Kidney (tissue), 14 donors: ENCODE measurements around the gene TYRO3. TPM values are rescaled to one million over a fixed set of nuclear protein-coding genes. Genes with fewer than 3 reads are reported as not detected.

Experiments
- DNase-seq, 5 donors: peaks; one replicate each; pipeline ENCODE4 v3.0.0-alpha.2; 2013 to 2020
- FAIRE-seq: peaks from 2 replicates; lab custom pipeline; 2012; peaks lifted over from hg19 to GRCh38; lab: Jason Lieb, UNC
- H3K27ac ChIP-seq, 2 donors: one replicate each; pipeline ENCODE4 v1.7.0; 2013; ENCODE audit warnings: low read depth in 2 of 2, low read length in 2 of 2, inconsistent platforms in 1 of 2
- H3K27me3 ChIP-seq: one replicate; pipeline ENCODE4 v1.7.1; 2013; ENCODE audit warnings: low read length, inconsistent platforms; ENCODE audit not compliant: control insufficient read depth, insufficient read depth
- H3K36me3 ChIP-seq, 3 donors: one replicate each; pipeline versions ENCODE4 v1.7.0 to v1.7.1; 2013; ENCODE audit warnings: low read length in 3 of 3, control low read depth in 1 of 3, inconsistent platforms in 1 of 3; ENCODE audit not compliant: insufficient read depth in 3 of 3, control insufficient read depth in 2 of 3
- H3K4me1 ChIP-seq, 3 donors: one replicate each; pipeline versions ENCODE4 v1.7.0 to v1.7.1; 2013; ENCODE audit warnings: low read length in 3 of 3, inconsistent platforms in 1 of 3, low read depth in 1 of 3; ENCODE audit not compliant: control insufficient read depth in 2 of 3, insufficient read depth in 2 of 3
- H3K4me3 ChIP-seq, 3 donors: one replicate each; pipeline versions ENCODE4 v1.7.0 to v1.8.1; 2013; ENCODE audit warnings: low read length in 3 of 3, control low read depth in 1 of 3, inconsistent platforms in 1 of 3
- H3K9ac ChIP-seq, 3 donors: one replicate each; pipeline versions ENCODE4 v1.7.0 to v1.7.1; 2013; ENCODE audit warnings: low read length in 3 of 3, control low read depth in 1 of 3, inconsistent platforms in 1 of 3
- H3K9me3 ChIP-seq, 3 donors: one replicate each; pipeline versions ENCODE4 v1.7.0 to v1.7.1; 2013; ENCODE audit warnings: low read length in 3 of 3, control low read depth in 1 of 3, inconsistent platforms in 1 of 3; ENCODE audit not compliant: control insufficient read depth in 2 of 3, insufficient read depth in 1 of 3
- CTCF ChIP-seq: IDR thresholded peaks from 3 replicates; pipeline ENCODE4 v1.5.1; 2012; ENCODE audit warnings: mild to moderate bottlenecking, moderate library complexity, borderline replicate concordance; ENCODE audit not compliant: insufficient read depth; ENCODE audit errors: extremely low read depth
- intact Hi-C: fragments of 100-400 bp; cut with DNase I; formaldehyde crosslinking; loops from one replicate; pipeline ENCODE4 v1.11.1; 2022
- polyA plus RNA-seq: library from polyadenylated mRNA; stranded (reverse); fragments of 350-450 nt; fragmentation: Illumina TruSeq; extraction: RNeasy Lipid Tissue Mini Kit (QIAGEN cat#74804); gene quantifications from one replicate; pipeline ENCODE4 v1.2.3, GENCODE V29; 2014; ENCODE audit warnings: low read depth, low replicate concordance; ENCODE audit not compliant: insufficient read depth
- total RNA-seq: library from RNA; stranded (reverse); fragmentation: NEBNext Ultra II Directional; extraction: Animal tissue kit (Norgen Biotek cat#: 25700); gene quantifications from one replicate; pipeline ENCODE4 v1.2.1, GENCODE V29; 2021
- donor health status: control.
- donor health status: control.
- donor health status: control.
- donor health status: control.
- donor health status: control.
- donor health status: DM: yes; HTN: yes; CAD: no.
- donor health status: Normal renal cell carcinoma (clear cell type).

TYRO3 gene
- total and polyA plus RNA-seq, 2 donors from 2014 or later = 2.5 to 46.5 TPM

DNA sequence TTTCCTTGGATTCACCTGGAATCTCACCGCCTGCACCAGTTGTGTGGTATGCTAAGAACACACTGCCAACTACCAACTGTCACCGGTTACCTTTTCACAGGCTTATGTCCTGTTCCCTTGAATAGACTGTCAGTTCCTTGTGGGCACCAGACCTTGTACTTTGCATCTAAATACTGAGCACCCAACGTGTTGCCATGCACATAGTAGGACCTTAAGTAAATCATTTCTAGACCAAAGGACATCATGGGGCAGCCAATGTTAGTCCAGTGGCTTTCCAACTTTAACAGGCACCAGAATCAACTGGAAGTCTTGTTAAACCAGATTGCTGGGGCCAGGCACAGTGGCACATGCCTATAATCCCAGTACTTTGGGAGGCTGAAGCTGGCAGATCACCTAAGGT lies 13.8 kb upstream of the TYRO3 start:
- Histone ChIP-seq H3K4me3 (no peak overlapping the region), H3K9ac (no peak overlapping the region), H3K9me3 (no peaks in the 10 kb centered on the region)

DNA sequence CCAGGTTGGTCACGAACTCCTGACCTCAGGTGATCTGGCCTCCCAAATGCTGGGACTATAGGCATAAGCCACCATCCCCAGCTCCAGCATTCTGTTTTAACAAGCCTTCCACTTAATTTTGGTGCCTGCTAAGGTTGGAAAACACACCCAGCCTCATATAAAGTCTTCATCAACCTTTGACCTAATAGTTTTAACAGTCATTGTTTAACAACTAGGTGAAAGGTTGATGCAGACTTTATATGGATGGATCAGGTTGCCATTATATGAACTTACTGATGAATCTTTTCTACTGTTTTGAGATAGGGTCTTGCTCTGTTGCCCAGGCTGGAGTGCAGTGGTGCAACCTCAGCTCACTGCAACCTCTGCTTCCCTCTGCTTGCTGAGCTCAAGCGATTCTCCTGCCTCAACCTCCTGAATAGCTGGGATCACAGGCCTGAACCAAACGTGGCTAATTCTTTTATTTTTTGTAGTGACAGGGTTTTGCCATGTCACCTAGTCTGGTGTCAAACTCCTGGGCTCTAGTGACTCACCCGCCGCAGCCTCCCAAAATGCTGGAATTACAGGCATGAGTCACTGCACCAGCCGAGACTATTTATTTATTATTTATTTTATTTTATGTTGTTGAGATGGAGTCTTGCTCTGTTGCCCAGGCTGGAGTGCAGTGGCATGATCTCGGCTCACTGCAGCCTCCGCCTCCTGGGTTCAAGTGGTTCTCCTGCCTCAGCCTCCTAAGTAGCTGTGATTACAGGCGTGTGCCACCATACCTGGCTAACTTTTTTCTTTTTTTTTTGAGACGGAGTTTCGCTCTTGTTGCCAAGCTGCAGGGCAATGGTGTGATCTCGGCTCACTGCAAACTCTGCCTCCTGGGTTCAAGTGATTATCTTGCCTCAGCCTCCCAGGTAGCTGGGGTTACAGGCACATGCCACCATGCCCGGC lies 11.9 kb upstream of the TYRO3 start:
- Histone ChIP-seq H3K27me3 (no peaks in the 10 kb centered on the region), H3K9me3 (no peaks in the 10 kb centered on the region), H3K4me1 (peaks cover 0 to 2% (median 0%) of the 10 kb centered on the region in 3 donors), H3K36me3 (no peaks in the 10 kb centered on the region), H3K4me3 (no peak overlapping the region), H3K27ac (no peak overlapping the region), H3K9ac (no peak overlapping the region)
- peak in 1 of 5 donors; percentile 25 for DNase-seq
- no peak for FAIRE-seq
- intact Hi-C loops = no loop called here
- TF ChIP-seq CTCF = no peak

More for the DNA sequence above, 13.8 kb upstream of the TYRO3 start:
- TF ChIP-seq CTCF = no peak
- H3K4me1 ChIP-seq = peaks cover 0 to 2% (median 0%) of the 10 kb centered on the region in 3 donors
- DNase-seq (no peak), FAIRE-seq (no peak)
- no peaks in the 10 kb centered on the region for H3K27me3 ChIP-seq
- H3K36me3 ChIP-seq = no peaks in the 10 kb centered on the region
- intact Hi-C loops = no loop called here
- H3K27ac ChIP-seq = no peak overlapping the region

- no peaks in the 10 kb centered on the region for H3K9me3 ChIP-seq
- no peak for TF ChIP-seq CTCF
- FAIRE-seq (no peak), DNase-seq (no peak)
- H3K4me1 ChIP-seq = no peaks in the 10 kb centered on the region
- intact Hi-C loops = no loop called here
- H3K27me3 ChIP-seq = no peaks in the 10 kb centered on the region
- H3K9ac ChIP-seq = no peak overlapping the region
- H3K27ac ChIP-seq = no peak overlapping the region
- no peak overlapping the region for H3K4me3 ChIP-seq
- H3K36me3 ChIP-seq = no peaks in the 10 kb centered on the region
Measured at GRCh38 chr15:41550066-41550775, 8.8 kb upstream of the TYRO3 start.
